H9 (cell line): ENCODE results near the gene PTPRN2. TPM values are rescaled to one million over a fixed set of nuclear protein-coding genes. Genes with fewer than 3 reads are reported as not detected.

ENCODE experiments used
- DNase-seq: peaks from one replicate; pipeline ENCODE4 v3.0.0-alpha.2; 2017
- H2AFZ ChIP-seq: one replicate; pipeline ENCODE4 v1.6.1; 2013; ENCODE audit warnings: mild to moderate bottlenecking, low read length, control low read depth, moderate library complexity
- H2AK5ac ChIP-seq: 2 replicates; pipeline ENCODE4 v1.6.1; 2013; ENCODE audit warnings: low read length, control low read depth, mixed read lengths; ENCODE audit not compliant: insufficient read length
- H2BK120ac ChIP-seq: one replicate; pipeline ENCODE4 v1.6.1; 2013; ENCODE audit warnings: low read depth, mild to moderate bottlenecking, low read length, control low read depth, inconsistent platforms; ENCODE audit not compliant: poor library complexity, severe bottlenecking
- H2BK12ac ChIP-seq: 2 replicates; pipeline ENCODE4 v1.6.1; 2013; ENCODE audit warnings: low read length, control low read depth, mixed read lengths, low read depth; ENCODE audit not compliant: insufficient read length
- H2BK15ac ChIP-seq: 2 replicates; pipeline ENCODE4 v1.6.1; 2013; ENCODE audit warnings: low read depth, low read length, control low read depth
- H2BK20ac ChIP-seq: one replicate; pipeline ENCODE4 v1.6.1; 2013; ENCODE audit warnings: low read depth, mild to moderate bottlenecking, low read length, control low read depth, inconsistent platforms; ENCODE audit not compliant: poor library complexity, severe bottlenecking
- H2BK5ac ChIP-seq: 2 replicates; pipeline ENCODE4 v1.6.1; 2013; ENCODE audit warnings: low read length, control low read depth, mixed read lengths; ENCODE audit not compliant: insufficient read length
- H3K14ac ChIP-seq: 2 replicates; pipeline ENCODE4 v1.6.1; 2013; ENCODE audit warnings: low read length, control low read depth; ENCODE audit not compliant: insufficient read depth
- H3K18ac ChIP-seq: 2 replicates; pipeline ENCODE4 v1.6.1; 2013; ENCODE audit warnings: low read depth, mild to moderate bottlenecking, mixed read lengths, low read length, control low read depth; ENCODE audit not compliant: insufficient read length
- H3K23ac ChIP-seq: 2 replicates; pipeline ENCODE4 v1.6.1; 2013; ENCODE audit warnings: low read length, control low read depth, mixed read lengths, low read depth; ENCODE audit not compliant: insufficient read length
- H3K23me2 ChIP-seq: 2 replicates; pipeline ENCODE4 v1.6.1; 2013; ENCODE audit warnings: low read depth, mild to moderate bottlenecking, mixed read lengths, low read length, control low read depth; ENCODE audit not compliant: insufficient read length, poor library complexity, severe bottlenecking
- H3K27ac ChIP-seq: 2 replicates; pipeline ENCODE4 v1.5.1; 2013; ENCODE audit warnings: low read length, control low read depth, mixed read lengths, low read depth; ENCODE audit not compliant: insufficient read length
- H3K27me3 ChIP-seq: 2 replicates; pipeline ENCODE4 v1.6.1; 2013; ENCODE audit warnings: low read length, control low read depth, inconsistent platforms; ENCODE audit not compliant: insufficient read depth
- H3K4ac ChIP-seq: 2 replicates; pipeline ENCODE4 v1.6.1; 2013; ENCODE audit warnings: low read depth, mild to moderate bottlenecking, control low read depth, inconsistent platforms, low read length, moderate library complexity
- H3K4me1 ChIP-seq: 2 replicates; pipeline ENCODE4 v1.6.1; 2013; ENCODE audit warnings: low read length, control low read depth, inconsistent platforms; ENCODE audit not compliant: insufficient read depth
- H3K4me2 ChIP-seq: 2 replicates; pipeline ENCODE4 v1.6.1; 2013; ENCODE audit warnings: low read length, control low read depth, mixed read lengths; ENCODE audit not compliant: insufficient read length, insufficient read depth
- H3K56ac ChIP-seq: 2 replicates; pipeline ENCODE4 v1.6.1; 2013; ENCODE audit warnings: low read depth, mild to moderate bottlenecking, mixed read lengths, low read length, control low read depth; ENCODE audit not compliant: insufficient read length
- H3K79me1 ChIP-seq: 2 replicates; pipeline ENCODE4 v1.6.1; 2013; ENCODE audit warnings: low read depth, mild to moderate bottlenecking, moderate library complexity, low read length, control low read depth, inconsistent platforms; ENCODE audit not compliant: insufficient read depth, poor library complexity, severe bottlenecking
- H3K79me2 ChIP-seq: 2 replicates; pipeline ENCODE4 v1.6.1; 2013; ENCODE audit warnings: low read length, control low read depth, inconsistent platforms; ENCODE audit not compliant: insufficient read depth
- H3K9ac ChIP-seq: 2 replicates; pipeline ENCODE4 v1.6.1; 2013; ENCODE audit warnings: low read length, control low read depth, mixed read lengths; ENCODE audit not compliant: insufficient read length; ENCODE audit errors: extremely low read depth
- H3K9me3 ChIP-seq: one replicate; pipeline ENCODE4 v1.6.1; 2013; ENCODE audit warnings: low read depth, low read length, inconsistent platforms; ENCODE audit not compliant: control insufficient read depth
- H3T11ph ChIP-seq: one replicate; pipeline ENCODE4 v1.6.1; 2013; ENCODE audit warnings: mild to moderate bottlenecking, low read length, control low read depth, inconsistent platforms
- H4K20me1 ChIP-seq: one replicate; pipeline ENCODE4 v1.6.1; 2013; ENCODE audit not compliant: control insufficient read depth, insufficient read length, insufficient read depth
- H4K5ac ChIP-seq: 2 replicates; pipeline ENCODE4 v1.6.1; 2013; ENCODE audit warnings: low read depth, mild to moderate bottlenecking, mixed read lengths, low read length, control low read depth; ENCODE audit not compliant: insufficient read length
- H4K8ac ChIP-seq: replicated peaks from 2 replicates; pipeline ENCODE4 v1.6.1; 2013; ENCODE audit warnings: low read length, control low read depth, mixed read lengths, low read depth; ENCODE audit not compliant: insufficient read length
- H4K91ac ChIP-seq: 2 replicates; pipeline ENCODE4 v1.6.1; 2013; ENCODE audit warnings: low read depth, mild to moderate bottlenecking, moderate library complexity, mixed read lengths, low read length, control low read depth; ENCODE audit not compliant: insufficient read length
- H3K27ac Mint-ChIP-seq, 3 experiments: 2 replicates in 2 of 3; 3 replicates in 1 of 3; pipeline ENCODE4 v1.8.0; 2020 to 2021; ENCODE audit warnings: mixed read lengths in 3 of 3, mild to moderate bottlenecking in 1 of 3, moderate library complexity in 1 of 3
- H3K27me3 Mint-ChIP-seq: 2 replicates; pipeline ENCODE4 v1.8.0; 2021; ENCODE audit warnings: low read depth, mild to moderate bottlenecking, moderate library complexity, mixed read lengths
- H3K36me3 Mint-ChIP-seq, 3 experiments: 2 replicates in 2 of 3; 3 replicates in 1 of 3; pipeline ENCODE4 v1.8.0; 2020 to 2021; ENCODE audit warnings: low read depth in 3 of 3, mixed read lengths in 3 of 3; ENCODE audit not compliant: insufficient read depth in 1 of 3
- H3K4me1 Mint-ChIP-seq, 2 experiments: 2 replicates each; pipeline ENCODE4 v1.8.0; 2020; ENCODE audit warnings: mixed read lengths in 2 of 2
- H3K4me3 Mint-ChIP-seq, 2 experiments: 2 replicates in 1 of 2; 3 replicates in 1 of 2; pipeline ENCODE4 v1.8.0; 2020 to 2021; ENCODE audit warnings: mild to moderate bottlenecking in 2 of 2, mixed read lengths in 2 of 2, moderate library complexity in 1 of 2
- H3K9me3 Mint-ChIP-seq, 2 experiments: 2 replicates in 1 of 2; 3 replicates in 1 of 2; pipeline ENCODE4 v1.8.0; 2020; ENCODE audit warnings: mild to moderate bottlenecking in 2 of 2, mixed read lengths in 2 of 2, moderate library complexity in 1 of 2
- CTCF ChIP-seq: fragments of 200-600 bp; sonication (generic); conservative IDR thresholded peaks from 3 replicates; pipeline ENCODE4 v1.8.0; 2021; ENCODE audit warnings: antibody characterized with exemption, mild to moderate bottlenecking
- WGBS: extraction: QIAGEN DNeasy Blood & Tissue Kit; methylation state at CpG from one replicate; pipeline ENCODE4 v1.1.7; 2013; ENCODE audit warnings: missing lambda C conversion rate, low lambda C conversion rate, mixed read lengths; ENCODE audit not compliant: insufficient read length; ENCODE audit errors: extremely low coverage; 5-methylcytosine and 5-hydroxymethylcytosine counted together
- total RNA-seq: library from RNA; stranded (reverse); gene quantifications from 2 replicates; pipeline ENCODE4 v1.2.1, GENCODE V29; 2021

Gene PTPRN2
- total RNA-seq, 1 experiment from 2014 or later, result 5.2 TPM

- no peaks in the 10 kb centered on the region for H3K9me3 Mint-ChIP-seq
- no peak overlapping the region for H4K8ac ChIP-seq
- H3K56ac ChIP-seq, result no peak overlapping the region
- no peak overlapping the region for H3K18ac ChIP-seq
- H3K27ac ChIP-seq, result no peak overlapping the region
- DNase-seq, result no peak
- no peak overlapping the region for H3T11ph ChIP-seq
- H3K23me2 ChIP-seq, result no peaks in the 10 kb centered on the region
- no peak overlapping the region for H2BK20ac ChIP-seq
- H4K5ac ChIP-seq, result no peak overlapping the region
- no peak overlapping the region for H3K14ac ChIP-seq
- H3K27me3 ChIP-seq, result no peaks in the 10 kb centered on the region
- WGBS, result no CpG with 5 or more reads among the region's 7 CpGs
- no peak overlapping the region for H2BK15ac ChIP-seq
- H2AFZ ChIP-seq, result no peak overlapping the region
- H3K4ac ChIP-seq, result no peak overlapping the region
- no peak overlapping the region for H2BK120ac ChIP-seq
- no peak overlapping the region for H3K9ac ChIP-seq
- no peaks in the 10 kb centered on the region for H3K79me1 ChIP-seq
- no peak overlapping the region for H3K4me3 Mint-ChIP-seq
- no peak overlapping the region for H2BK12ac ChIP-seq
- no peaks in the 10 kb centered on the region; a peak in 1 of 7 replicates for H3K36me3 Mint-ChIP-seq
- no peak overlapping the region for H3K4me2 ChIP-seq
- TF ChIP-seq CTCF, result no peak
- no peaks in the 10 kb centered on the region; the same call in 1 of the 2 replicates for H3K27me3 Mint-ChIP-seq
- H3K23ac ChIP-seq, result no peak overlapping the region
- peak overlapping the region in 1 of 3 experiments; percentile 23; a peak in 1 of 7 replicates for H3K27ac Mint-ChIP-seq
- no peak overlapping the region for H2AK5ac ChIP-seq
- H3K4me1 Mint-ChIP-seq, result peaks cover 18 to 22% of the 10 kb centered on the region in 2 experiments
- H3K4me1 ChIP-seq, result no peaks in the 10 kb centered on the region
- H4K20me1 ChIP-seq, result no peaks in the 10 kb centered on the region
- H3K9me3 ChIP-seq, result no peaks in the 10 kb centered on the region
- H3K79me2 ChIP-seq, result no peaks in the 10 kb centered on the region
- H2BK5ac ChIP-seq, result no peak overlapping the region
- H4K91ac ChIP-seq, result no peak overlapping the region
Measured at GRCh38 chr7:158255558-158255957, 332.1 kb downstream of the PTPRN2 start.
